ENCODE results near the gene SMIM1. TPM values are rescaled to one million over a fixed set of nuclear protein-coding genes. Genes with fewer than 3 reads are reported as not detected.

The SMIM1 gene
- total RNA-seq, 1 donor from 2014 or later: not detected

GRCh38 chr1:3779265-3779911 is 6.8 kb downstream of the SMIM1 start:
- Histone ChIP-seq H3K36me3 (ENCODE audit: control insufficient read depth, insufficient read depth, low read length) (peaks cover 3% of the 10 kb centered on the region), H3K4me3 (ENCODE audit: low read depth, low read length) (no peak overlapping the region), H3K27me3 (ENCODE audit: control insufficient read depth, insufficient read depth, low read length) (no peaks in the 10 kb centered on the region)
- DNase-seq (ENCODE audit: low read depth): no peak
- TF ChIP-seq, protein P1, sequence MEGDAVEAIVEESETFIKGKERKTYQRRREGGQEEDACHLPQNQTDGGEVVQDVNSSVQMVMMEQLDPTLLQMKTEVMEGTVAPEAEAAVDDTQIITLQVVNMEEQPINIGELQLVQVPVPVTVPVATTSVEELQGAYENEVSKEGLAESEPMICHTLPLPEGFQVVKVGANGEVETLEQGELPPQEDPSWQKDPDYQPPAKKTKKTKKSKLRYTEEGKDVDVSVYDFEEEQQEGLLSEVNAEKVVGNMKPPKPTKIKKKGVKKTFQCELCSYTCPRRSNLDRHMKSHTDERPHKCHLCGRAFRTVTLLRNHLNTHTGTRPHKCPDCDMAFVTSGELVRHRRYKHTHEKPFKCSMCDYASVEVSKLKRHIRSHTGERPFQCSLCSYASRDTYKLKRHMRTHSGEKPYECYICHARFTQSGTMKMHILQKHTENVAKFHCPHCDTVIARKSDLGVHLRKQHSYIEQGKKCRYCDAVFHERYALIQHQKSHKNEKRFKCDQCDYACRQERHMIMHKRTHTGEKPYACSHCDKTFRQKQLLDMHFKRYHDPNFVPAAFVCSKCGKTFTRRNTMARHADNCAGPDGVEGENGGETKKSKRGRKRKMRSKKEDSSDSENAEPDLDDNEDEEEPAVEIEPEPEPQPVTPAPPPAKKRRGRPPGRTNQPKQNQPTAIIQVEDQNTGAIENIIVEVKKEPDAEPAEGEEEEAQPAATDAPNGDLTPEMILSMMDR (IDR thresholded peaks at IDR 0.05; ENCODE audit: insufficient read depth, low read length, poor library complexity, severe bottlenecking): no peak

DNA sequence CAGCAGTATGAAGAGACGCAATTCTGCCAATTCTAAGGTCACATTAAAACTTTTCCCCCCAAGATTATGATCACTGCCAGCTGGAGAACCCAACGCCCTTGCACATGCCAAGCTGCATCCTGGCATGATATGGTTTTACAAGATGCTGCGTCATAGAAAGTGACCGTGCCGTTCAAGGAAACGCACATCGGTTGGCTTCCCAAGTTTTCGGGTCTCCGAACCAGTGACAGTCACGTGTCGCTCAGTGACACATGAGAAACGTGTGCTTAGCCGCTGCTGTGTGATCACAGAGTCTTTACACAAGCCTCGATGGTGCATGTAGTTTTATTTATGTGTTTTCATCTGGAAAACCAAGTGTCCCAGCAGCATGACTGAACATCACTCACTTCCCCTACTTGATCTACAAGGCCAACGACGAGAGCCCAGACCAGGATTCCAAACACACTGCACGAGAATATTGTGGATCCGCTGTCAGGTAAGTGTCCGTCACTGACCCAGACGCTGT is 7.4 kb downstream of the SMIM1 start:
- Histone ChIP-seq H3K4me3 (ENCODE audit: low read depth, low read length) (no peak overlapping the region), H3K27me3 (ENCODE audit: control insufficient read depth, insufficient read depth, low read length) (no peaks in the 10 kb centered on the region), H3K36me3 (ENCODE audit: control insufficient read depth, insufficient read depth, low read length) (peaks cover 3% of the 10 kb centered on the region)
- DNase-seq (ENCODE audit: low read depth): no peak
- TF ChIP-seq, protein P1 (IDR thresholded peaks at IDR 0.05; ENCODE audit: insufficient read depth, low read length, poor library complexity, severe bottlenecking): no peak

GRCh38 chr1:3780901-3781300 is 8.4 kb downstream of the SMIM1 start:
- TF ChIP-seq, protein P1 (IDR thresholded peaks at IDR 0.05; ENCODE audit: insufficient read depth, low read length, poor library complexity, severe bottlenecking): no peak
- DNase-seq (ENCODE audit: low read depth): no peak
- Histone ChIP-seq H3K36me3 (ENCODE audit: control insufficient read depth, insufficient read depth, low read length) (peaks cover 4% of the 10 kb centered on the region), H3K4me3 (ENCODE audit: low read depth, low read length) (no peak overlapping the region), H3K27me3 (ENCODE audit: control insufficient read depth, insufficient read depth, low read length) (no peaks in the 10 kb centered on the region)

- TF ChIP-seq, protein P1 (IDR thresholded peaks at IDR 0.05; ENCODE audit: insufficient read depth, low read length, poor library complexity, severe bottlenecking): no peak
- H3K36me3 ChIP-seq (ENCODE audit: control insufficient read depth, insufficient read depth, low read length): peaks cover 4% of the 10 kb centered on the region
- no peak overlapping the region for H3K4me3 ChIP-seq (ENCODE audit: low read depth, low read length)
- DNase-seq (ENCODE audit: low read depth): no peak
- H3K27me3 ChIP-seq (ENCODE audit: control insufficient read depth, insufficient read depth, low read length): no peaks in the 10 kb centered on the region
These were observed 11.3 kb downstream of the SMIM1 start for GRCh38 chr1:3783651-3784474.

DNA sequence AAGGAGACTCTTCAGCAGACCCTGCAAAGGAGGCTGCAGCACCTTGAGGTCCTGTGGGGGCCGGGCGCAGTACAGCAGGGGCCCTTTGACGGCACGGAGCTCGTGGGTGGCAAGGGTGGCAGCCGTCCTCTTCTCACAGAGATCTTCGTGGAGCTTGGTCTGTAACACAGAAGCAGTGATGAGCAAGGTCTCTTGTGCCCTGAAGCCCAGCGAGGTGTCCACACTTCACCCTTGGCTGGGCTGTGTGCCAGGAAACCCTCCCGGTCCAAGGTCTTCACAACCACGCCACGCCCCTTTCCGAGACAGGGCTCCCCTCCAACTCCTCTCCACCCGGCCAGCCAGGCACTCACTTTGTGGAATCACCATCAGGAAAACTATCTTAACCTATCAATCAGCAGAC is 12.5 kb downstream of the SMIM1 start:
- Histone ChIP-seq H3K4me3 (ENCODE audit: low read depth, low read length) (no peak overlapping the region), H3K27me3 (ENCODE audit: control insufficient read depth, insufficient read depth, low read length) (no peaks in the 10 kb centered on the region), H3K36me3 (ENCODE audit: control insufficient read depth, insufficient read depth, low read length) (peaks cover 4% of the 10 kb centered on the region)
- DNase-seq (ENCODE audit: low read depth): no peak
- TF ChIP-seq, protein P1 (IDR thresholded peaks at IDR 0.05; ENCODE audit: insufficient read depth, low read length, poor library complexity, severe bottlenecking): no peak
